Activated CD4-positive, alpha-beta T cell treated with anti-CD3 and anti-CD28 coated beads for 1 hour (primary cell): ENCODE data around the gene LRRTM4.

Experiments used
- DNase-seq: peaks from one replicate; pipeline ENCODE4 v3.0.0-alpha.2; 2020

Gene LRRTM4

DNA sequence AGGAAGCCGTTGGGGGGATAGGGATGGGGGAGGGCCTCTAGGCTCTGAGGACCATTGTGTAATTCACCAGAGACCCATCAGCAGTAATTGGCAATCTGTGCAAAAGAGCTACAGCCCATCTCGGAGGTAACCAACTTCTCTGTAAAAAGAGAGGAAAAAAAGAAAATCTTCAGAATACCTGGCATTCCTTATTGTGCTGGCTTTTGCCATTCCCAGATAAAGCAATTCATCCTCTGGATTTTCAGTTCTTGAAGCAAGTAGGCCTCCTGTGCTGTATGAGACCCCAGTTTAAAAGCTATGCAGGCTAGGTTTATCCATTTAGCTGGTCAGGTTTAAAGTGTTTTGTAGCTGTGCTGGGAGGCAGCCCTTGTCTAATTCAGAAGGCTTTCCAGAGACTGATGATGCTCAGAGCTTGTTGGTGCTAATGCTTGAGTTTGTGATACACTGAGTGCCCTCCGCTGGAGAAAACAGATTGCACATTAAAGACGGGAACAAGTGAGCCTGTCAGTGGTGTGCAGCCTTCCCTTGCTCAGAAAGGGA is at the start of gene LRRTM4:
Gene LRRTM4 (minus strand): TSS at position 446 of the 540 bp plus-strand sequence.
- DNase-seq: no peak

DNA sequence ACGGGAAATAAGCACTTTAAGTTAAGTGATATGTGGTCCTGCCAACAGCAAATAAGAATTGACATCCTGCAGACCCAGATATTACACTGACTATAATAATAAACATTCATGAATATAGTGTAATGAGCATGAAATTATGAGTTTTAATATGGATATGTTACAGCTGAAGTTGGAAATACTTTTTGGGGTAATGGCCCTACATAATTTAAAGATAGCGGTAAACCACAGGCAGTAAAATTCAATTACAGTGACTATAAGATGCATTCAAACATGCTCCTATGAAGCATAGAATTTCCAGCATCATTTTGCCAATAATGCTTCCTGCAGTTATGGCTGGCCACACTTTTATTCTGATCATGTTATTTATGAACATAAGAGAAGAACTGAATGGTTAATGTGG is 49.4 kb upstream of the LRRTM4 start:
- DNase-seq: no peak

DNA sequence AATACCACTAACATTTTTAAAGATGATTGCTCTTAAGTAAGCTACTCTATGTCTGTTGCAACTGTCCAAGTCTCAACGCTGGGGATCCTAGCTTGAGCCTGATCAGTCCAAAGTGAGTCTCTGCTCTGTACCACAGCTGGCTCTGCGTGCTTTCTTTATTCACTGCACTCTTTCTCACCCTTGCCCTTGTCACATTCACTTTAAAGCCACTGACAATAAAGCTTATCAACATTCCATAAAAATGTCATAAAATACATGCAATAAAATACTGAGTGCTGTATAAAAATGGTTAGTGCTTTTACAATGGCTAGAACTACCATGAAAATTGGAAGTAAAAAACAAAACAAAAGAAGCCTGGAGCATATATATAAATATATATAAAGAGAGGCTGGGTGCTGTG is 45.5 kb upstream of the LRRTM4 start:
- DNase-seq: no peak

DNA sequence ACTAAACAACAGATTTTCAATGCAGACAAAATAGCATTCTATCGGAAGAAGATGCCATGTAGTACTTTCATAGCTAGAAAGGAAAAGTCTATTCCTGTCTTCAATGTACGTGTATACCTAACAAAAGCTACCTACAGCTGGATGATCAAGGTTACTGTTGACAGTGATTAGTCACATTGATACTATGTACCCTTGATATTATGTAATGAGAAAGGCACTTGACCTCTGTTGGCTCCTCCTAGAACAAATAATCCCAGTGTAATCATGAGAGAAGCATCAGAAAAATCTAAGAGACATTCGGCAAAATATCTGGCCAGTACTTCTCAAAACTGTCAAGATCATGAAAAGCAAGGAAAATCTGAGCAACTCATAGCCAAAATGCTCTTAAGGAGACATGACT is 44.4 kb upstream of the LRRTM4 start:
- DNase-seq: no peak

DNA sequence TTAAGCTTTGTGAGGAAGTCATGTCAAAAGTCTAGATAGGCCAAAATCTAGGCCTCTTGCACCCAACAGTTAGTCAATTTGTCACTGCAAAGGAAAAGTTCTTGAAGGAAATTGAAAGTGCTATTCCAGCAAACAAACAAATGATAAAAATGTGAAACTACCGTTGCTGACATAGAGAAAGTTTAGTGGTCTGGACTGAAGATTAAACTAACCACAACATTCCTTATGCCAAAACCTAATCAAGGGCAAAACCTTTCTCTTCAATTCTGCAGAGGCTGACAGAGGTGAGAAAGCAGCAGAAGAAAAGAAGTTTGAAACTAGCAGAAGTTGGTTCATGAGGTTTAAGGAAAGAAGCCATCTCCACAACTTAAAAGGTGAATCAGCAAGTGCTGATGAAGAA is 44.0 kb upstream of the LRRTM4 start:
- DNase-seq: no peak

DNA sequence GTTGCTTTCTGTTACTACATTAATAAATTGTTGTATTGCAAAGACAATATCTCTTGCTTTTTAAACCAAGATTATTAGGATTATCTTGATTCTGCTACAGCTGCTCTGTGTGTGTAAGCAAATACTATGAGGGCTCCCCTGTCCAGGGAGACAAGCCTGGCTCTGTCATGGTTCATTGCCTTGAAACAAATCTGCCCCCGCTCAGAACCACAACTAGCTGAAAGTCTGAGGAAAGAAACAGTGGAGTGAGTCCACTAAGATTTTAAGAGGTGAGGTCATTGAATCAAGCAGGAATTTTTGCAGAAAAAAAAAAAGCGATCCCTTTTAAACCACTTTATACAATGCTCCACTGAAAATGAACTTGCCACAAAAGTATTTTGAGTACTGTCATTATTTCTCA is 30.8 kb upstream of the LRRTM4 start:
- no peak for DNase-seq

DNA sequence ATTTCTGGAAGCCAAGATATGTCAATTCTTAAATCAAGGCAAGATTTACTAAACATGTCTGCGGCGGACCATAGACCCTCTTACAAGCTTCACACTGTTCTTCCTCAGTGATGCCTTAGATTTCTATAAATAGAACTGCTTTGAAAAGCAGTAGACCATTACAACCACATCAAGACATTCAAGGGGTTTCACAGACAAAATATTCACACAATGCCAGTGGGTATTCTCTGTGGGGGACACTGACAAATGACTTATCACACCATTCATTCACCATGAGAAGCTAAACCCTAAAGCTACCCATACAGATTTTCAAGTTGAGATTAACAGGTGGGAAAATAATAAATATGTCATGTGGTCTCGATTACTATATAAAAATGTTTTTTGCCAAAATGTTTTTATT is 15.9 kb upstream of the LRRTM4 start:
- no peak for DNase-seq

DNA sequence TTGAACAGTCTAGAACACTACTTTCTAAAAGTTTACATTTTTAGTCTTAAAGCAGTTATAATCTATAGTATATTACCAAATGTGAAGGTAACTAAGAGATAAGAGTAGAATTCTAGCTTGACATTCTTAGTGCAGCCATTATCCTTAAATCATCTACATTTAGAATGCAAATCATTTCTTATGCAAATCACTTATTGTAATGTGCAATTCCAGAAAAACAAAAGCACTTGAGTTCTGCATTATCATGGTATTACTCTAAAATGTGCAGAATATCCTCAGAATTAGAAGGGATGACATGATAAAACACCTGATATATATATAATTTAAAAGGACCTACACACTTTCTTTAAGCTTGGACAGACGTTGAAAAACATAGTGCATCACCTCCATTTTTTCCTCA is 712 bp upstream of the LRRTM4 start:
- DNase-seq: no peak

DNA sequence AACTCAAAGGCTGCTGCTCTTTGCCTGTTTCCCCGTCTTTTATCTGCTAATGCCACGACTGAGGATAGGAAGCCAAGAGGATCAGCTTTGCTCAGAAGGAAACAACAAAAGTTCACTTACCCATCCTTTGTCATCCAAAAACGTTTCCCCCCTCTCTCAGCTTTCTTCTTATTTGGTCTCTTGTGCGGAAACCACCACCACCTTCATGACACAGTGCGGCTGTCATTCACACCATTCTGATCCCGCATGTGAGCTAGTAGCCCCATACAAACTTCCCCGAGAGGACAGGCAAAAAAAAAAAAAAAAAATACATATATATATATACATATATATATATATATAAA is 656 bp downstream of the LRRTM4 start:
- no peak for DNase-seq

DNA sequence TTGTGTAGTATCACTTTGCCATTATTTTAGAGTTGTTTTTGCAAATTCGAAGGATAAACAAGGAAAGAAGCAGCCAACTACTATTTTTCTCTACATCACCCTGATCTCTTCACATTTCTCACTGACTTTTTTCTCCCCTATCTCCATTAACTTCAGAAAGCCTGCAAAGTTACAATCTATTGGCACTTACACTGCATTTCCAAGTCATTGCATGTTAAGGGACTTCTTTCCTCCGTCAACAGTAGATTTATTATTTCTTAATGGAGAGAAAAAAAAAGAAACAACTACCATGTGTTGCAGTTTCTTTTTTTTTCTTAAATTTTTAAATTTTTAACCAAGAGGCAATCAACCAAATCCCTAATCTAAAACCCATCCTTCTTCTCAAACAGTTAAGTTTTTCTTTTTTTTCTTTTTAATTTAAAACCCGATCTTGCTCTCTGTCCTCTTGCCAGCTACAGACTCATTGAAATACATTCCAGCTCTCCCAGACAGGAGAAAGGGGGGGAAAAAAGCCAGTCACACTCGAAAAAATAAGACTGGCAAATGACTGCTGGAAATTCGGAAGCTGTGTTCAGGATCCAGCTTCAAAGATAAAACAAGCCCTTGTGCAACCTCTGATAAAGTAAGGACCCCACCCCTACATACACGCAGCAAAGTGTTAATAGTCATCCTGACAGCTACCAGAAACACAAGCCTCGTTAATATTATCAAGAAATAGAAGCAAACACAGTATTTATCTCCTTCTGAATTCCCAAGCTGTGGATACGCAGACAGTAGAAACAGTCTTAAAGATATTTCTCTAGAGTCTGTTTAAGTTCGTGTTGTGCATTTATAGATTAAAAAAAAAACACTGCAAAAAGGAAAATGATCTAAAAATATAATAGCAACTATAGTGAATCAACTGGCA is 1.3 kb downstream of the LRRTM4 start:
- DNase-seq: no peak

DNA sequence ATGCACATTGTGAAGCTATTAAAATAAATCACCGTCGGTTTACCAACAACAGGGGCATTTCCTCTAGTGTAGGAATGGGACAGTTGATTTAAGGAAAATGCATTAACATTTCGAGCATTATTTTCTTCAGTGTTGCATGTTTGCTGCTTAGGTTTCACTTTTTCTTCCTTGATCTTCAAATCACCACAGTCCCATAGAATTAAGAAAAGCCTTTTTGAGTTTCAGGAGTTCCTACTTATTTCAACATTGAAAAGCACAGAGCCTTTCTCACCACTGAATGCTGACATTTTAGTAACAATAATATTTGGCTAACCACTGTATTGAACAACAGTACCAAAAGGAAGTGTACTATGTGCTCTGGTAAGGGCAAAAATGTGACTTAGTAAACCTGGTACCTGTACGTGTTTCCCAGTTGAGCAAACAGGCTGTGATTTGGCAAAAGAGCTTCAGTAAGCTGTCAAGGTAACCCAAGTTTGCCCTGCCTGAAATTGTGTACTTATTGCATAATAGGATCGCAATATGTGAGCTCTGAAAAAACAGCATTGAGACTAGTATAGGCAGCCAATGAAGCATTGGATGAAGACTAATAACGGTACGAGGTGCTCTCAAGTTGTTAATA is 2.2 kb downstream of the LRRTM4 start:
- DNase-seq: no peak

DNA sequence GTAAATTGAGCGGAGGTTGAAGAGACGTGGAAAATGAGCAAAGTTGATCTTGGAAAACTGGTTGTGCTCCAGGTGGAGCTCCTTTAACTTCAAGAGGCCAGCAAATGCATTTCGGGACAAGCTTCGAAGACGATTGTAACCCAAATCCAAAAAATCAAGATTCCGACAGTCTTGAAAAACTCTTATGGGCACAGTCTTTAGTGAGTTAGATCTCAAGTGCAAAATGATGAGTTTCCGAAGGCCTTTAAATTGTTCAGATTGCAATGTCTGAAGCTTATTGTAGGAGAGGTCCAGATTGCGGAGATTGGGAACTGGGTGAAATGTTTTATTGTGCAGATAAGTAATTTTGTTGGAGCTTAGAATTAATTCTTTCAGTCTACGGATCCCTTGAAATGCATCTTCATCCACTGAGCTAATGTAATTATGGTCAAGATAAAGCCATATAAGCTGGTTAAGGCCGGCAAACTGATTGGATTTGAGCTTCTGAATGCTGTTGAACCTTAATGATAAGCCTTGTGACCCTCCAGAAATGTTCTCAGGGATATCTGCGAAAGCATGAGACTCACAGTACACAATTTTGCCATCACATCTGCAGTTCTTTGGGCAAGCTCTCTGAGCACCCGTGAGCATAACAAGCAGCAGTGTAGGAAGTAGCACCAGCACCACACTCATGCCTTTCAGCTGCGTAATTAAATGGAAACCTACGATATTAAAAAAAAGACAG is 2.9 kb downstream of the LRRTM4 start:
- no peak for DNase-seq

DNA sequence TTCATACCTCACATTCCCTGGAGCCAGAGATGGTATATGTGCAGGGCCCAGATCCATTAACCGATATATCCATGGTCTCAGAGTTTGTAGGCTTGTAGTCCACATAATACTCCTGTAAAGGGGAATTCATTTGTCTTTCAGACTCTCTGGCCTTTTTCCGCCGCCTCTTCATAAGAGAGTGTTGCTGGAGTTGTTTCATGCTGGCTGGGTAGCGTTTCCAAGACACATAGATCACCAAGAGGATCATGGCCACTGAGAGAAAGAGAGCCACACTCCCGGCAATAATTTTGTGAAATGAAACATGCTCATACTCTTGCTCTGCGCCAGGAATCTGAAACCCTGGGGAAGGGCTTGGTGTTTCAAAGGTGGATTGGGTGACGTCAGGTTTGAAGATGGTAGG is 3.9 kb downstream of the LRRTM4 start:
- DNase-seq: no peak

DNA sequence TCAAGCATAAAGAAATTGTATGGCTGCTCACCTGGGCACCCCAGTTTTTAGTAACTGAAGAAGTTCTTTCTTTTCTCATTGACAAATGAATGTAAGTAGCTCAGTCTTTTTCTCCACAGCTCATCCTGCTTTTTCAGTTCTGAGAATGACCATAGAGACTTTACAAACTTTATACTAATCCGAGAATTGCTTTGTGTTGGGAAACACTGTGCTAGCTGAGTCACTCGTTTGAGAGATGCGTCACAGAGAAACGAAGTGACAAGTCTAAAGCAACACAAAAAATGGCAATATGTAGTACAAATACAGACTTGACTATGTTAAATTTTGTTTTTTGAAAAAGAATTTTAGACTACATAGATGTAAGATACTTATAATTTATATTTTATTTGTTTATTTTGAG is 9.0 kb downstream of the LRRTM4 start:
- no peak for DNase-seq

DNA sequence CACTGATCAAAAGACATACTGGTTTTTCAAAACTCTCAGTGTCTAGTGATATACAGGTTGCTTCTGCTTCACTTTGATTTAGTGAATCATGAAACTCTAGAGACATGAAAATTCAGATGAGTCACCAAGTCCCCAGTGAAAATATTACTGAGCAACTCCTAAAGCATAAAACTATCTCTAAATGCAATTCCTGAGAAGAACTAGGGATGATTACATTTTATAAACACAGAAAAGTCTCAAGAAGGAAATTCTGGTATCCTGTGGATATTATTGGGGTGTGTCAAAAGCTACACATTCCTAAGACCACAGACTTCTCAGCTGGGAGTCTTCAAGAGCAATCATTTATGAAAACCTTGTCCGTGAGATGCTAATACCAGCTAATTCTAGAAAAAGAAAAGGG is 9.7 kb downstream of the LRRTM4 start:
- DNase-seq: no peak

DNA sequence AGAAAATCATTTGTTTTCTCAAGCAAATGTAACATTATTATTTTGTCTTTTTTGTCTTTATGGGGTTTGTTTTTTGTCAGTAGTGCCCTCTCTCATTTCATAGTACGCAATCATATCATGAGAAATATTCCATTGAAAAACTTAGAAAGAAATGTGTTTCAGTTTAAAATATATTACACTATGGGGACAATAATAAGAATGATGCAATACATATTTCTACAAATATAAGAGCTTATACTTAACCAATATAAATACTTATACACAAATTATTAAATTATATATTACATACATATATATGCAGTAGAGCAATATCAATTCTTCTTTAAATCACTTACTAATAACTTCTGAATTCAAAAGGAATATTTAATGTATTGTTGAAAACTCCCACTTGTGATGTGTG is 13.7 kb downstream of the LRRTM4 start:
- no peak for DNase-seq

DNA sequence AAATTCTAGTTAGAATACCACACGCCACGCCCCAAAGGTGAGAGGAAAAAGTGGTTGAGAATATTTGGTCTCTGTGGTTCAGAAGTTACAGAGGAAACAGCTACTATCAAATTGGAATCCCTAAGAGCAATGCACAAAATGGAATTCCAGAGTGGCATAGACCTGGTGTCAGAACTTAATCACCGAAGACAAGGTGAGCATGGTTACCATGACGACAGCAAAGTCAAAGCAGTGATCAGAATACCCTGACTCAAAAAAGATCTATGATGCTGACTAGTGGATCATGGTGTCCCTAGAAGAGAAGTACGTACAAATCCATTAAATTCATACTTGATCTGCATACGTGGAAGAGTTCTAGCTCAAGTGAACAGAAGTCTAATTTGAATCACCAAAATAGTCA is 14.5 kb downstream of the LRRTM4 start:
- DNase-seq: no peak

DNA sequence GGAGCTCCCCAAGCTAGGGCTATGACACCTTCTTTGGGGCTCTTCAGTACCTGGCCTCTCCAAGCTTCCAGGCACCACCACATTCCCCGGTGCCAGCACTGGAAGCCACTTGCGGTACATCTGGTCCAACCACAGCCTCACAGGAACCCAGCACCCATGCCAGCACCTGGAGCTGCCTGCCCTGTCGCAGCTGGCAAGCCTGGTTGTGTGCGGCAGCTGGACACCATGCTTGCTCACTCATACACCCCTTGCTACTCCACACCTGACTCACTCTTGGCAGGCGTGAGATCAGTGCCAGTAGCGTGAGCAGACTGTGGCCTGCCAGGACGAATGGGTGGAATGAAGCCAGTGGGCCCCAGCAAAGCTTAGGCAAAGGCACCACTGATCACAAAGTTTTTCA is 34.0 kb downstream of the LRRTM4 start:
- DNase-seq: no peak

DNA sequence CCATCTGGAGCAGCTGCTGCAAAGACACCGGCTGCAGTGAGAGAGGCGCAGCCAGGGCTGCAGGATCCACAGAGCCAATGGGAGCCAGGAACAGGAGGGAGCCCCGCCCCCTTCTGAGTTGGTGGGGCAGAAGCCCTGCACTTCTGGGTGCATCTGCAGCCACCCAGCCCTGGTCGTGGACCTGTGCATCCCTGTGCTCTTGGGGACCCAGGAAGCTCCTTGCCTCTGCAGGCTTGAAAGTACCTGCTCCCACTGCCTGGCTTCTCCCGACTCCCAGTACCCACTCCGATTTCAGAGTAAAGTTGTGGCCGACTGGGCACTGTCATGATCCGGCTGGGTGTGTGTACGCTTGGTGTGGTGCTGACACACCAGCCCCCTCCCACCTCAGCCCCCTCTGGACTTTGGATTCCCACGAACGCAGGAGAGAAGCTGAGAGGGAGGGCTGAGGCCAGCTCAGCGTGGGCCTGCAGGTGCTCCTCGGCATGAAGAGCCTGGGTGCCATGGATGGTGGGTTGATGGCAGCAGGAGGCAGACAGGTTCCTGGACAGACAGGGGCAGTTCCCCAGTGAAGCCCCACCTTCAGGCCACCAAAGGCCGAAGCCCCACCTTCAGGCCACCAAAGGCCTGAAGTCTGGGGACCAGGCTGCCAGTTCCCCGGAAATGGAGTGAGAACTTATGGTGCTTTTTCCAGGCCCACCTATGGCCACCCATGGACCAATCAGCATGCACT is 34.9 kb downstream of the LRRTM4 start:
- no peak for DNase-seq

DNA sequence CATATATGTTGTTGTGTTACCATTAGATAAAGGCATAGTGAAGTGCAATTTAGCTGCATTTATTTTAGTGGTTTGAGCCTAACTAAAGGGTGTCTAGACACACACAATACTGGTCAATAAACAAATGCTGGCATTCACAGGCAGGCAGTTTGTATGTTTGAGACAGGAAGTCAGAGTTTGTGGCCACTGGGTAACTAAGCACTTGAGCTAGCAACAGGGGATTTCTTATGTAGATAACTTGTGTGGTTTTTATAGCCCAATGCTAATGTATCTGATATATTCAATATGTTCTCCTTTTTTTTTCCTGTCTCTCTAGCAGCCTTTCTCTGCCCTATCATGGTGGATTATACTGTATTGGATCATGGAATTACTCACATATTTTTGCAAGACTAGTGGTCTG is 38.1 kb downstream of the LRRTM4 start:
- no peak for DNase-seq

DNA sequence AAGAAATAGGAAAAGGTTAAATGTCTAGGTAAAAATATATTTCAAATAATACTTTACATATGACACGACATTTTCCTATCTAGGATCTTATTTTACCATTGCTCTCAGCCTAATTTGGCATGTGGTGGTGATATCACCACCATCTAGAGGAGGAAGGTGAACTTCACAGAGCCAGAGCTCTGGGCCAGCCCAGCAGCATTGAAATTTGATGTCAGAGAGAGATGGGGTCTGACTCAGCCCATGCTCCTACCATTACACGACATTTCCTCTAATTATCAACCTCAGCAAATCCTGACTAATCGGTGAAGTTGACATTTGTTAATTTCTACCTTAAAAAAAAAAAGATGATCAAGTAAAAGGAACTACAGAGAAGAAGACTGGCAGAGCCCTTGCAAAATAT is 42.3 kb downstream of the LRRTM4 start:
- no peak for DNase-seq

DNA sequence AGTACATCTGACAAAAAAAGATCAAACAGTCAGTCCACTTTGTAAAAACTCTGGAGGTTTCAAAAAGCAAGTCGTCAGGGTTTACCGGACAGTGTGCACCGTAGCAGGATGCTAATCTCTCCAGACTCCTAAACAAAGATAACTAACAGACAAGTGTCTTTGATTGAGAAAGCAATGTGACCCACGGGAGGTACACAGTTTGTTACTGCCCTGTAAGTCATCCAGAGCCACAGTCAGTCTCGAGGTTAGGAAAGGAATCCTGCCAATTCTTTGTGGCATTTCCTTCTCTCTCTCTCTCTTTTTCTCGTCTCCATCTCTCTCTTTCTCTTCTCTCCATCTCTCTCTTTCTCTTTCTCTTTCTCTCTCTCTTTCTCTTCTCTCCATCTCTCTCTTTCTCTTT is 42.8 kb downstream of the LRRTM4 start:
- no peak for DNase-seq

DNA sequence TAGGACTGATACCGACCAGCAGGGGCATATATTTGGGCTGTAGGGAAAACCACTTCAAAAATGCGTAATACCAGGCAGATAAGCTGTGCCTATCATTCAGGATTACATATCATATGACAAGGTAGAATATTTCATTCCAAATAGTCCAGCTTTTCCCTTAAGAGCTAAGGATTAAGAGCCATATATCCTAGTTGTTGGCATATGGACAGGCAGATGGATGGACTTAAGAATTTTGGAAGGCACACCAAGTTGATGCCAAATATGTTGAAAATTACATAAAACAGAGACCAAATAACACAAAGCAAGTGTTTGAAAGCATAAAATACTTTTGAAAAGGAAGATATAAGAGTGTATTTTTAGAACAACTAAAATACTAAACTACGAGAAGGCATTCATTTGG is 52.1 kb downstream of the LRRTM4 start:
- no peak for DNase-seq
